Measurements from ENCODE around the gene DDX31.

Gene DDX31

GRCh38 chr9:132584601-132585560 is 84.9 kb downstream of the DDX31 start:
- DNase-seq (ENCODE audit: low read depth) = peak; percentile 22
- no peak for TF ChIP-seq CTCF (IDR thresholded peaks at IDR 0.05; ENCODE audit: low read length, missing control alignments)
- no peak overlapping the region for H3K4me3 ChIP-seq (replicated peaks; ENCODE audit: low read depth, low read length)

DNA sequence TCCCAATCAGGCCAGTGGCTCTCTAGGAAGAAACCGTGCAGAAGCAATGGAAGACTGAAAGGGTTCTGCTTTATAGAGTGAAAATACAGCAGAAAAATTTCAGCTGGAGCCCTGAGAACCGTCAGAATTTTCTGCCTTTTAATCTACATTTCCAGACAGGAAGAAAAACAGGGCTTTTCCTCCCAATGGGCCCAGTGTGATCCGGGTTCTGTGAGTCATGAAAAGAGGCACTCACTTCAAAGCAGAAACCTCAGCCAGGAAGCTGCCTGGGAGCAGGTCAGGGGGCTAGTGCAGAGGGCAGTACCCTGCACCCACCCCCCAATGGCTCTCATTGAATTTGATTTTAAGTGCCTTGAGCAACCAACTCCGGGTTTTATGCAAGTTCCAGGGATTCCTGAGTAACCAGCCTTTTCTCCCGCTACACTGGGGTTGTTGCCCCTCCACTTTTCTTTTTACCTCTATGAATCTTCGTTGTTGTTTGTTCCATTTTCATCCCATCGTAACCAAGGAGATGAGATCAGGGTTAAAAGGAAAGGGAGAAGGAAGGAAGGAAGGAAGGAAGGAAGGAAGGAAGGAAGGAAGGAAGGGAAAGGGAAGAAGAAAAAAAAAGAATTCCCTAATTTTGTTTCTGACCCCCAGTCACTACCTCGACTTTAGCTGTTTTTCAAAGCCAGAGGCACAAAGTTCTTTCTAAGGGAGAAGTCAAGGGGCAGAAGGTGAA is 86.0 kb downstream of the DDX31 start:
- H3K4me3 ChIP-seq (replicated peaks; ENCODE audit: low read depth, low read length) = no peak overlapping the region

GRCh38 chr9:132582786-132583583 is 86.8 kb downstream of the DDX31 start:
- TF ChIP-seq CTCF (IDR thresholded peaks at IDR 0.05; ENCODE audit: low read length, missing control alignments) = no peak
- no peak for DNase-seq (ENCODE audit: low read depth)

More for the DNA sequence above, 86.0 kb downstream of the DDX31 start:
- DNase-seq (ENCODE audit: low read depth) = no peak
- no peak for TF ChIP-seq CTCF (IDR thresholded peaks at IDR 0.05; ENCODE audit: low read length, missing control alignments)

GRCh38 chr9:132582276-132582785 is 87.5 kb downstream of the DDX31 start, which contains the start of gene BARHL1:
Gene BARHL1, plus strand, starts transcription at chr9:132582606. Its CDS starts 192 bp downstream, at chr9:132582798.
- TF ChIP-seq CTCF (IDR thresholded peaks at IDR 0.05; ENCODE audit: low read length, missing control alignments) = no peak
- H3K4me3 ChIP-seq (replicated peaks; ENCODE audit: low read depth, low read length) = peak within 1 kb of the TSS; percentile 37
- DNase-seq (ENCODE audit: low read depth) = no peak

More at GRCh38 chr9:132582786-132583583, 86.8 kb downstream of the DDX31 start:
- no peak overlapping the region for H3K4me3 ChIP-seq (replicated peaks; ENCODE audit: low read depth, low read length)

DNA sequence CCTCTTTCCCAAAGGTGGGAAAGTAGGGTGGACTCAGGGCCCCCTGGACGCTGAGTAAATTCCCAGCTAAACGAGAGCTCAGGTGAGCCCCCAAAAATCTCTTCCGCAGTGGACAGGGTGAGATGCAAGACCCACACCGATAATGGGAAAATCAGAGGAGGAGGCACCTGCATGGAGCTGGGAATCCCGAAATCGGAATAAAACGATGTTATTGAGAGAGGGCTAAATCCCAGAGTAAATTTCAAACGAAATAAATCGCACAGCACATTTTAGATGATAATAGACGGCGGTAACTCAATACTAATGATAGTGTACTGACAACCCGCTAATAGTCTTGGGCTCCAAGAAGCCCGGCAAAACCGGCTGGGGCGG is 90.4 kb downstream of the DDX31 start:
- TF ChIP-seq CTCF (IDR thresholded peaks at IDR 0.05; ENCODE audit: low read length, missing control alignments) = no peak
- no peak overlapping the region for H3K4me3 ChIP-seq (replicated peaks; ENCODE audit: low read depth, low read length)
- no peak for DNase-seq (ENCODE audit: low read depth)

GRCh38 chr9:132578367-132578932 is 91.3 kb downstream of the DDX31 start:
- TF ChIP-seq CTCF (IDR thresholded peaks at IDR 0.05; ENCODE audit: low read length, missing control alignments) = no peak
- no peak overlapping the region for H3K4me3 ChIP-seq (replicated peaks; ENCODE audit: low read depth, low read length)
- no peak for DNase-seq (ENCODE audit: low read depth)
